GM10266 (cell line): ENCODE results near the gene PLXNA2.

Experiments
- DNase-seq: peaks from one replicate; pipeline ENCODE4 v3.0.0; 2012; ENCODE audit errors: extremely low spot score
- CTCF ChIP-seq: IDR thresholded peaks from 2 replicates; pipeline ENCODE4 v1.5.1; 2012; ENCODE audit warnings: mild to moderate bottlenecking, low read depth; ENCODE audit not compliant: control insufficient read depth, insufficient read depth; ENCODE audit errors: missing control alignments

PLXNA2 gene

DNA sequence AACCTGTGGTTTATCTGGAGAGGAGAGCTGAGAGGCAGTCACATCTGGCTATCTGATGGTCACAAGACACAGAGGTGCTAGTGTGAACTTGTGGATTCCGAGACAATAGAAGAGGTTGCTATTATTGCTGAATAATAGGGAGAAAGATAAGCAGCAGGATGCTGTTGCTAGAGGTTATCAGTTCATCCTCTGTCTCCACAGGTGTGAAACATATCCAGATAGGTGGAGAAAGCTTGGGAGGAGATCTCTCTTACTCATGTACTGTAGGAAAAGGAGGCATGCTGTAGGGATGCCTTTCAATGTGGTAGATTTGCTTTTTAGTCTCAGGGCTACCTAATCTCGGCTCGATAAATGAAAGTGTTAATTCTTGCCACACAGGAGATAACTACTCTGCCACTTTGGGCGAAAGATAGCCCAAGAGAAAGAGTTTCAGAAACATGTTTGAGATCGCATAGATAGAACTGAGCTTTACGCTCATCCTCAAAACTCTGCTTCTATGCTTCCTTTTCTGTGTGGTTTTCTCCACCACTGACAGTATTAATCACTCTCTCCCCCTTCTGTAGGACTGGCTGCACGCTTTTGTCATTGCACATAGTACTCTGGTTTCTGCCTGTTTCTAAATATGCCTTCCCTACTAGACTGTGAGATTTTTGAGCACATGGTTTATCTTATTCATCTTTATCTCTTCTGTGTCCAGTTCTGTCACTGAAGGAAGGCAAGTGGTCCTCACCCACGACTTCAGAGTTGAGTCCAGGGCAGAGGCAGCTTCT lies 36.7 kb upstream of the PLXNA2 start:
- no peak for TF ChIP-seq CTCF
- DNase-seq: no peak

DNA sequence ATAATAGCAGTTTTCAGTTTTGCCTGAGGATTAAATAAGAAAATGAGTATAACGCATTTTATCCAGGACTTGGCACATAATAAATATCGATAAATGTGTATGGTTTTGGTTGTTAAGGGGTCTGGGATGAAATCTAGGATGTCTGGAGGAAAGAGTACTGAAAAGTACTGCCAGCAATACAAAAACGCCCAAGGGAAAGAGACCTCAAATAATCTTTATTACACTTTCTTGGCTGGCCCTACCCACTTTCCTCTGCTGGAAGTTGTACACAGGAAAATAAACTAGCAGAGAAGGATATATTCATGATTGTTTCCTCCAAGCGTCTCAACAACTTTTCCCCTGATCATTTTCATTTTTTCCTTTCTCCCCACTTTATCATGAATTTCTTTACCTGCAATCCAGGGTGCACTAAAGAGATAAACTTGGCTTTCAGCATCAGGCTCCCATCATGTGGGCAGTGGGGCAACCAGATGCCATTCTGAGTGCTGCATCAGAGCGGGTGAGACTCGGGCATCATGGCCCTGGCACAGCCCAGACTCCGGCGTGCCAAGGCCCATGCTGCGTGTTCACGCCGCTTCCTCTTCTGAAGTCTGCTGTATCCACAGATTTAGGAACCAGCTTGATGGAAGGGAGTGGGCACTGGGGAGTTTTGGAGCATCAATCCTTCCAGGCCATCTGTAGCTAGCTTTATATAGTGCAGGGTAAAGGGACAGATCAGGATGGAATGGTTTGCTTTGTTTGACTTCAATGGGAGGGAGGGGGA lies 35.8 kb upstream of the PLXNA2 start:
- TF ChIP-seq CTCF: no peak
- no peak for DNase-seq

GRCh38 chr1:208278638-208279037 lies 34.5 kb upstream of the PLXNA2 start:
- no peak for DNase-seq
- TF ChIP-seq CTCF: no peak

GRCh38 chr1:208276757-208277435 lies 32.7 kb upstream of the PLXNA2 start:
- TF ChIP-seq CTCF: no peak
- DNase-seq: no peak

GRCh38 chr1:208275083-208275482 lies 30.9 kb upstream of the PLXNA2 start:
- DNase-seq: no peak
- TF ChIP-seq CTCF: no peak

- TF ChIP-seq CTCF: no peak
- no peak for DNase-seq
These were observed 29.3 kb upstream of the PLXNA2 start for GRCh38 chr1:208273386-208274017.

DNA sequence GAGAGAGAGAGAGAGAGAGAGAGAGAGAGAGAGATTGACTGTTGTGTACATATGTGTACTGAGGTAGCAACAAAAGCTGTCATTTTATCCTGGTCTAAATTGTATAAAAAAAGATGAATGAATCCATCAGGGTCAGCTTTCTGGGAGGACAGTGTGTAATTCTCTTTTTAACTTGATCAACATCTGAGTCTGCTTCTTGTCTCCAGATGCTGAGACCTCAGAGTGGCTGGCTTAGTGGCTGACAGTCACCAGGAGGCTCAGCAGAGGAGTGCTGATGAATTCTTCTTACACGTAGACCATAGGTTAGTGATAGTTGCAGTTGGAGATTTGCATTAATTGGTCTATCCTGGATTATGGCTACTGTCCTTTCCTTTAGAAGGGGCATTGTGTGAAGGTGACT lies 28.5 kb upstream of the PLXNA2 start:
- no peak for TF ChIP-seq CTCF
- no peak for DNase-seq
